RWPE2 (cell line): ENCODE results near the gene GABRE.

Experiments used
- ATAC-seq: fragments of 200-7000 bp; cut with Tn5 transposase; 3 replicates; pipeline ENCODE4 v1.9.1; 2021; ENCODE audit warnings: low read depth
- DNase-seq: peaks from one replicate; pipeline ENCODE4 v3.0.0-alpha.2; 2020; ENCODE audit warnings: low spot score
- H3K27ac ChIP-seq: fragments of 450-650 bp; 2 replicates; pipeline ENCODE4 v1.5.1; 2017; ENCODE audit warnings: mild to moderate bottlenecking; ENCODE audit not compliant: poor library complexity, severe bottlenecking
- H3K27me3 ChIP-seq: fragments of 250-450 bp; sonication (Bioruptor Pico); 2 replicates; pipeline ENCODE4 v1.5.1; 2021; ENCODE audit warnings: mild to moderate bottlenecking, moderate library complexity; ENCODE audit not compliant: insufficient read depth, poor library complexity, severe bottlenecking
- H3K36me3 ChIP-seq: fragments of 250-450 bp; sonication (Bioruptor Pico); 2 replicates; pipeline ENCODE4 v1.5.1; 2020; ENCODE audit warnings: low read depth, mild to moderate bottlenecking, moderate library complexity
- H3K4me1 ChIP-seq: fragments of 250-450 bp; sonication (Bioruptor Pico); 2 replicates; pipeline ENCODE4 v1.5.1; 2021; ENCODE audit warnings: mild to moderate bottlenecking, moderate library complexity; ENCODE audit not compliant: insufficient read depth, poor library complexity, severe bottlenecking
- H3K4me3 ChIP-seq: fragments of 250-450 bp; sonication (Bioruptor Pico); 2 replicates; pipeline ENCODE4 v1.5.1; 2021; ENCODE audit warnings: mild to moderate bottlenecking, moderate library complexity; ENCODE audit not compliant: severe bottlenecking
- H3K9me3 ChIP-seq: fragments of 250-450 bp; sonication (Bioruptor Pico); 2 replicates; pipeline ENCODE4 v1.5.1; 2021; ENCODE audit warnings: mild to moderate bottlenecking, moderate library complexity; ENCODE audit not compliant: severe bottlenecking
- CTCF ChIP-seq: fragments of 450-650 bp; IDR thresholded peaks from one replicate; pipeline ENCODE4 v1.5.1; 2017; ENCODE audit warnings: mild to moderate bottlenecking, moderate library complexity; ENCODE audit not compliant: poor library complexity, severe bottlenecking

GABRE gene

GRCh38 chrX:151904989-151905388, 69.5 kb downstream of the GABRE start:
- Histone ChIP-seq H3K4me3 (no peak overlapping the region), H3K27me3 (no peaks in the 10 kb centered on the region), H3K4me1 (peaks cover 9% of the 10 kb centered on the region), H3K36me3 (no peaks in the 10 kb centered on the region), H3K27ac (no peak overlapping the region), H3K9me3 (no peaks in the 10 kb centered on the region)
- no peak for DNase-seq
- TF ChIP-seq CTCF = no peak
- ATAC-seq = no peak
